HG02623 (cell line): ENCODE results near the gene NDUFAF3.

Experiments
- ATAC-seq: cut with Tn5 transposase; IDR thresholded peaks from one replicate; pipeline ENCODE4 v1.9.1; 2021; ENCODE audit warnings: moderate library complexity; ENCODE audit not compliant: unreplicated experiment

The NDUFAF3 gene

GRCh38 chr3:49053543-49053942 lies 31.6 kb downstream of the NDUFAF3 start:
- no peak for ATAC-seq

DNA sequence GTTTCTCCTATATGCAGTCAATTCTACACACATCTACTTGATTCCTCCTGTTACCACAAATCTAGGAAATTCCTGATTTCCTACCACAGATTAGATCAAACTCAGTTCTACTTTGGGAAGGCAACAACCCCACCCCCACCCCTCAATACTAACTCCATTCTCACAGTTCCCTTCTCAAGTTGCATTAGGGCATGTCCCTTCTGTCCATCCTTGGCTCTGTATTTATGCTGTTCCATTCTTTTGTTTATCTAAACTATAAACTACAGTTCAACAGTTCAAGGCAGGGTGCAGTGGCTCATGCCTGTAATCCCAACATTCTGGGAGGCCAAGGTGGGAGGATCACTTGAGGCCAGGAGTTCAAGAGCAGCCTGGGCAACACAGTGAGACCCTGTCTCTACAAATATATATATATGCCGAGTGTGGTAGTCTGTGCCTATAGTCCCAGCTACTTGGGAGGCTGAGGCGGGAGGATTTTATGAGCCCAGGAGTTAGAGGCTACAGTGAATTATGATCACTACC lies 32.5 kb downstream of the NDUFAF3 start:
- no peak for ATAC-seq

DNA sequence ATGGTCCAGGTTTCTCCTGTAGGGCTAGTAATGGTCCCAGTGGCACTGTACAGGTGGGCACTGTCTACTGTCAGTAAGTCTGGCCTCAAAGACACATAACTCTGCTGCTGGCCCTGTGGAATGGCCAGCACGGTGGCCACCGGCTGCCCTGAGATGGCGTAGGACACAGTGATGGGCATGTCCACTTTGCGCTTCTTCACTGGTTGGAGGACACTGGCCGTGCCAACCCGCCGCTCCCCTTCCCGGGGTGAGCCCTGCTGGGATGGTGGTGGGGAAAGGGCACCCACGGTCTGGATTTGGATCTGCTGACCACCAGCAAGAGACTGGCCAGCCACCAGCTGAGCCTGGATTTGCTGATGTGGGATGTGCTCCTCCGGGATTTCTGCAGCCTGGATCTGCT lies 35.3 kb downstream of the NDUFAF3 start:
- ATAC-seq, result no peak

GRCh38 chr3:49058011-49058410 lies 36.1 kb downstream of the NDUFAF3 start:
- ATAC-seq, result no peak
